ENCODE data around the gene SNRNP200. TPM values are rescaled to one million over a fixed set of nuclear protein-coding genes. Genes with fewer than 3 reads are reported as not detected.

SNRNP200 gene
- total RNA-seq, 4 donors from 2014 or later, result 81.4 to 106 (median 86.8) TPM

DNA sequence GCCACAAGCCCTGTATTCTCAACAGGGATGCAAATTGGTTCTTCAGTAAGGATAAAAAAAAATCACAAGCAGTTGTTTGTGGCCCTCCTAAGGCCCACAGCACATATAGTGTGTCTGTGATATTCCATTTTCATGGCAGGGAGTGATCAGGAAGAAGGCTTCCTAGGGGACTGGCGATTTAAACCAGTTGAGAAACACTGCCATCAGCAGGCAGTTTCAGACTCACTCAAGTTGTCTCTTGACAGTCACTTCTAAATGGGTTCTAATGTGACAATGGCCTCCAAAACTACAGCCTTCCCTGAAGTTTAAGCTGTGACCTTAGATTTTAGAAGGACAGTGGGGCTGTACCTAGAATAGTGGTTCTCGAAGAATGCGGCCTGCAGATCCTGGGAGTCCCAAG lies 33.4 kb downstream of the SNRNP200 start:
- 88% methylated on average over 3 of the region's 3 CpGs; no CpG with 5 or more reads in 1 of the 2 donors for WGBS, 2 donors (ENCODE audit: low coverage in 1 of 2)
- in situ Hi-C loops (cut with MboI; ENCODE audit: low pct_ligation_motif_present in 1 of 4, low pct_unique_long_range_greater_than_20kb in 1 of 4, low sequenced_read_pairs in 3 of 4), result loop anchor here in 1 of 4 donors (25.0 kb wide), 1 partner anchor 260 kb away; no protein-coding TSS in a partner anchor

DNA sequence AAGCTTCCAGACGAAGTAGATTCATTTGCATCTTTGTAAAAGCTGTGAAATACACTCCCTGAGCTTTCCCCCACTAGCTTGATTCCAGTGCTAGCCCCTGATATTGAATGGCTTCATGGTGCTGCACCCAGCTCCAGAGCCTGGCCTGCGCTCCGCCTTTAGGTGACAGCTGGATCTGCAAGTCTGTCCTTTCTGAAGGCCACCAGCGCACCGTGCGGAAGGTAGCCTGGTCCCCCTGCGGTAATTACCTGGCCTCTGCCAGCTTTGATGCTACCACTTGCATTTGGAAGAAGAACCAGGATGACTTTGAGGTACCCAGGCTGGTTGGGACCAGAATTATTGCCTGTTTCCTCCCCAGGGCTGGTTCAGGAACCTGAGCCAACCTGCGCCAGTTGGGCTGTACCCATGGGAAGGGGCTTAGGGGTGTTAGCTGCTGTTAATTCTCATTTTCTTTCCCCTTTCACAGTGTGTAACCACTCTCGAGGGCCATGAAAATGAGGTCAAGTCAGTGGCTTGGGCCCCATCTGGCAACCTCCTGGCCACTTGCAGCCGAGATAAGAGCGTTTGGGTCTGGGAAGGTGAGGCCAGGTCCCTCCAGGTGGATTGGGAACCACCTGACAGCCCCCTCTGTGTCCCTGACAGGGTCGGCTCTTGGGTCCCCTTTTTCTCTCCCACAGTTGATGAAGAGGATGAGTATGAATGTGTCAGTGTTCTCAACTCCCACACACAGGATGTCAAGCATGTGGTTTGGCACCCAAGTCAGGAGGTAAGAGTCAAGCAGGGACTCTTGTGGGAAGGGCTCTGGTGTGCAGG lies 38.0 kb downstream of the SNRNP200 start:
- no peaks in the 10 kb centered on the region for H3K9me3 ChIP-seq
- WGBS, 2 donors (ENCODE audit: low coverage in 1 of 2), result 20 to 70% methylated on average over 1 to 12 of the region's 12 CpGs
- intact Hi-C loops (cut with DNase I; ENCODE audit: low total_unique reads), result no loop called here
- peaks cover 0 to 36% (median 12%) of the 10 kb centered on the region in 4 donors for H3K36me3 ChIP-seq
- peak overlapping the region in 3 of 4 donors; percentile 72 to 97 (median 82) for H3K4me3 ChIP-seq
- DNase-seq, result peak; percentile 49
- peak overlapping the region in 2 of 4 donors; percentile 91 to 93 for H3K27ac ChIP-seq
- H3K4me1 ChIP-seq, result peaks cover 26 to 38% (median 27%) of the 10 kb centered on the region in 4 donors
- H3K27me3 ChIP-seq, result no peaks in the 10 kb centered on the region
- in situ Hi-C loops (cut with MboI; ENCODE audit: low pct_ligation_motif_present in 1 of 4, low pct_unique_long_range_greater_than_20kb in 1 of 4, low sequenced_read_pairs in 3 of 4), result loop anchor here in 1 of 4 donors (25.0 kb wide), 1 partner anchor 255 kb away; no protein-coding TSS in a partner anchor
- TF ChIP-seq, protein P1, sequence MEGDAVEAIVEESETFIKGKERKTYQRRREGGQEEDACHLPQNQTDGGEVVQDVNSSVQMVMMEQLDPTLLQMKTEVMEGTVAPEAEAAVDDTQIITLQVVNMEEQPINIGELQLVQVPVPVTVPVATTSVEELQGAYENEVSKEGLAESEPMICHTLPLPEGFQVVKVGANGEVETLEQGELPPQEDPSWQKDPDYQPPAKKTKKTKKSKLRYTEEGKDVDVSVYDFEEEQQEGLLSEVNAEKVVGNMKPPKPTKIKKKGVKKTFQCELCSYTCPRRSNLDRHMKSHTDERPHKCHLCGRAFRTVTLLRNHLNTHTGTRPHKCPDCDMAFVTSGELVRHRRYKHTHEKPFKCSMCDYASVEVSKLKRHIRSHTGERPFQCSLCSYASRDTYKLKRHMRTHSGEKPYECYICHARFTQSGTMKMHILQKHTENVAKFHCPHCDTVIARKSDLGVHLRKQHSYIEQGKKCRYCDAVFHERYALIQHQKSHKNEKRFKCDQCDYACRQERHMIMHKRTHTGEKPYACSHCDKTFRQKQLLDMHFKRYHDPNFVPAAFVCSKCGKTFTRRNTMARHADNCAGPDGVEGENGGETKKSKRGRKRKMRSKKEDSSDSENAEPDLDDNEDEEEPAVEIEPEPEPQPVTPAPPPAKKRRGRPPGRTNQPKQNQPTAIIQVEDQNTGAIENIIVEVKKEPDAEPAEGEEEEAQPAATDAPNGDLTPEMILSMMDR (IDR thresholded peaks at IDR 0.05), result peak in 3 of 5 experiments; percentile 32 to 47 (median 35)
- TF ChIP-seq POLR2A (IDR thresholded peaks at IDR 0.05) (no peak), POLR2AphosphoS5 (IDR thresholded peaks at IDR 0.05) (no peak)

More for the DNA sequence above, 33.4 kb downstream of the SNRNP200 start:
- H3K4me1 ChIP-seq, result peaks cover 7 to 8% (median 8%) of the 10 kb centered on the region in 4 donors
- H3K36me3 ChIP-seq, result peaks cover 0 to 68% (median 31%) of the 10 kb centered on the region in 4 donors
- H3K9me3 ChIP-seq, result no peaks in the 10 kb centered on the region
- intact Hi-C loops (cut with DNase I; ENCODE audit: low total_unique reads), result no loop called here
- H3K4me3 ChIP-seq, result no peak overlapping the region
- no peak overlapping the region for H3K27ac ChIP-seq
- no peak for DNase-seq
- H3K27me3 ChIP-seq, result no peaks in the 10 kb centered on the region
- TF ChIP-seq, protein P1 (IDR thresholded peaks at IDR 0.05), result no peak
- TF ChIP-seq POLR2AphosphoS5 (IDR thresholded peaks at IDR 0.05) (no peak), EP300 (IDR thresholded peaks at IDR 0.05; ENCODE audit: low read depth) (no peak), POLR2A (IDR thresholded peaks at IDR 0.05) (no peak)

- Histone ChIP-seq H3K4me1 (peaks cover 31 to 52% (median 37%) of the 10 kb centered on the region in 4 donors), H3K27ac (peak within 1 kb of the TSS; percentile 91 to 97 (median 94)), H3K36me3 (peaks cover 0 to 28% (median 7%) of the 10 kb centered on the region in 4 donors), H3K4me3 (peak within 1 kb of the TSS; percentile 72 to 97 (median 84)), H3K27me3 (no peaks in the 10 kb centered on the region), H3K9me3 (no peaks in the 10 kb centered on the region)
- TF ChIP-seq, protein P1 (IDR thresholded peaks at IDR 0.05), result peak in 4 of 5 experiments; percentile 22 to 72 (median 52)
- TF ChIP-seq POLR2AphosphoS5 (IDR thresholded peaks at IDR 0.05) (peak; percentile 96 to 97 (median 96)), POLR2A (IDR thresholded peaks at IDR 0.05) (peak; percentile 98), EP300 (IDR thresholded peaks at IDR 0.05; ENCODE audit: low read depth) (no peak)
- in situ Hi-C loops (cut with MboI; ENCODE audit: low pct_ligation_motif_present in 1 of 4, low pct_unique_long_range_greater_than_20kb in 1 of 4, low sequenced_read_pairs in 3 of 4), result loop anchor here in 1 of 4 donors (25.0 kb wide), 1 partner anchor 254 kb away; no protein-coding TSS in a partner anchor
- intact Hi-C loops (cut with DNase I; ENCODE audit: low total_unique reads), result no loop called here
- 1% methylated on average over 56 of the region's 81 CpGs; no CpG with 5 or more reads in 1 of the 2 donors for WGBS, 2 donors (ENCODE audit: low coverage in 1 of 2)
- DNase-seq, result peak; percentile 99
These were observed 39.3 kb downstream of the SNRNP200 start, which contains the start of the genes CIAO1 and TMEM127 for GRCh38 chr2:96265840-96266679. CIAO1 (plus strand) TSS chr2:96266225; CDS start chr2:96266351, 126 bp downstream. TMEM127 (minus strand) TSS chr2:96265997; CDS start chr2:96265381, 616 bp downstream.

All from transverse colon (tissue), 4 donors.